ENCODE measurements around the gene STK24.

STK24 gene

DNA sequence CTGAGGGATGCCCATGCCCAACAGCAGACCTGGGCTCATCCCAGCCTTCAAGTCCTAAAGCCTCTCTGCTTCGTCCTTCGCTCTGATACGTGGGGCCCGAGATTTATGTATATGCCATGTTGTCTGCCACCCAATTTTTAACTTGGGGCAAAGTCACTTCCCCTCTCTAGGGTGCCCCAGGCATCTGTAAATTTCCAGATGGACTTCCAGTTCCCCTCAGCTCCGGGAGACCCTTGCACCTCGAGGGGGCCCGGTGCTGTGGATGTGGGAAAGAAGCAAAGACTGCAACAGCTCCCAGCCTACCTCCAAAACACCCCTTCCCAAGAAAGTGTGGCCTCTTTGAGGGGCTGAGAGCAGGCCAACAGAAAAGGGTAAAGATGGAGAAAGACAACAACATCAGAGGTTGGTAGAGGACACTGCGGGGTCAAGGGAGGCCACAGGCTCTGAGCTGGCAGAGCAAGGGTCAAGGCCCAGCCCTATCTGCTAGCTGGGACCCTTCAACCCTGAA, 97.4 kb downstream of the STK24 start:
- TF ChIP-seq CTCF (IDR thresholded peaks at IDR 0.05) = no peak
- H3K9me3 Mint-ChIP-seq = no peaks in the 10 kb centered on the region
- H3K4me1 Mint-ChIP-seq = peaks cover 97% of the 10 kb centered on the region
- no peak for DNase-seq
- H3K36me3 Mint-ChIP-seq (ENCODE audit: low read depth) = peaks cover 1% of the 10 kb centered on the region
- peak overlapping the region; percentile 35 for H3K4me3 Mint-ChIP-seq
- H3K27me3 Mint-ChIP-seq (ENCODE audit: low read depth, poor library complexity) = no peaks in the 10 kb centered on the region
- peak overlapping the region; percentile 97 for H3K27ac Mint-ChIP-seq

GRCh38 chr13:98478189-98479129, 98.4 kb downstream of the STK24 start:
- peak overlapping the region; percentile 97 for H3K27ac Mint-ChIP-seq
- no peaks in the 10 kb centered on the region for H3K27me3 Mint-ChIP-seq (ENCODE audit: low read depth, poor library complexity)
- H3K4me3 Mint-ChIP-seq = peak overlapping the region; percentile 69
- H3K9me3 Mint-ChIP-seq = no peaks in the 10 kb centered on the region
- no peak for TF ChIP-seq CTCF (IDR thresholded peaks at IDR 0.05)
- peaks cover 10% of the 10 kb centered on the region for H3K36me3 Mint-ChIP-seq (ENCODE audit: low read depth)
- peak; percentile 39 for DNase-seq
- H3K4me1 Mint-ChIP-seq = peaks cover 97% of the 10 kb centered on the region

GRCh38 chr13:98476538-98476966, 100.4 kb downstream of the STK24 start:
- Mint-ChIP-seq H3K27ac (peak overlapping the region; percentile 85), H3K9me3 (no peaks in the 10 kb centered on the region)

GRCh38 chr13:98476106-98476505, 100.8 kb downstream of the STK24 start:
- Mint-ChIP-seq H3K27ac (peak overlapping the region; percentile 85), H3K4me3 (peak overlapping the region; percentile 64), H3K36me3 (ENCODE audit: low read depth) (peaks cover 32% of the 10 kb centered on the region), H3K27me3 (ENCODE audit: low read depth, poor library complexity) (no peaks in the 10 kb centered on the region), H3K9me3 (no peaks in the 10 kb centered on the region), H3K4me1 (peaks cover 85% of the 10 kb centered on the region)
- DNase-seq = no peak
- TF ChIP-seq CTCF (IDR thresholded peaks at IDR 0.05) = no peak

More at GRCh38 chr13:98476538-98476966, 100.4 kb downstream of the STK24 start:
- Mint-ChIP-seq H3K4me1 (peaks cover 90% of the 10 kb centered on the region), H3K36me3 (ENCODE audit: low read depth) (peaks cover 28% of the 10 kb centered on the region), H3K27me3 (ENCODE audit: low read depth, poor library complexity) (no peaks in the 10 kb centered on the region), H3K4me3 (peak overlapping the region; percentile 64)
- no peak for DNase-seq
- TF ChIP-seq CTCF (IDR thresholded peaks at IDR 0.05) = no peak

DNA sequence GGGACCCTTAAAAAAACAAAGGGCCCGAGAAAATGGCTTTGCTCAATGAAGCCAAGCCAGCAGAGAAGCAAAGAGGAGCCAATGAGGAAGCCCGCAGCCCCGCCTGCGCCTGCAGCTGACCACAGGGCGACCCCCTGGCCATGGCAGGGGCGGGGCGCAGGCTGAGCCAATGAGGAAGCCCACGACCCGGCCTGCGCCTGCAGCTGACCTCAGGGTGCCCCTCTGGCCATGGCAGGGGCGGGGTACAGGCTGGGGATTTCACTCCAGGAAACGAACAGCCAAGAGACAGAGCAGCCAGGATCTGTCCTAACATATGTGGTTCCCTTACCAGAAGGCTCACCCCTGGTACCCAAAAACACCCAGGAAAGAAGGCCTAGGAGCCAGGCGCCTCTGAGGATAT, 101.4 kb downstream of the STK24 start:
- Mint-ChIP-seq H3K9me3 (no peaks in the 10 kb centered on the region), H3K27me3 (ENCODE audit: low read depth, poor library complexity) (no peaks in the 10 kb centered on the region), H3K36me3 (ENCODE audit: low read depth) (peaks cover 38% of the 10 kb centered on the region), H3K27ac (peak overlapping the region; percentile 64), H3K4me3 (peak overlapping the region; percentile 45), H3K4me1 (peaks cover 80% of the 10 kb centered on the region)
- peak; percentile 74 for DNase-seq
- no peak for TF ChIP-seq CTCF (IDR thresholded peaks at IDR 0.05)

Measured in nephron progenitor cell (in vitro differentiated cells).